Panc1 (cell line): ENCODE data around the gene DOCK1. TPM values are rescaled to one million over a fixed set of nuclear protein-coding genes. Genes with fewer than 3 reads are reported as not detected.

Experiments
- ATAC-seq: fragments of 200-7000 bp; cut with Tn5 transposase; 2 replicates; pipeline ENCODE4 v1.9.1; 2020; ENCODE audit warnings: mild to moderate bottlenecking, moderate library complexity
- BruUV-seq: library from RNA; stranded (reverse); fragments of 400-500 nt; replicated peaks from 2 replicates; lab custom pipeline; 2021; lab: Mats Ljungman, UMichigan
- CTCF ChIA-PET: fragments of 300-600 bp; sonication (Branson Sonifier 250); formaldehyde crosslinking; loops from one replicate; lab custom pipeline; 2022; ENCODE audit warnings: antibody characterized with exemption; lab: Charles Lee
- POLR2A ChIA-PET: fragments of 300-600 bp; sonication (Branson Sonifier 250); formaldehyde crosslinking; loops from one replicate; lab custom pipeline; 2022; ENCODE audit warnings: antibody characterized with exemption; lab: Charles Lee
- DNase-seq: peaks from one replicate; pipeline ENCODE4 v3.0.0-alpha.2; 2010; ENCODE audit warnings: low read depth, low spot score
- H3K27ac ChIP-seq: 2 replicates; pipeline ENCODE4 v1.5.1; 2011; ENCODE audit warnings: mild to moderate bottlenecking, low read length, inconsistent platforms
- H3K27me3 ChIP-seq: fragments of 200-500 bp; sonication (Bioruptor generic); 2 replicates; pipeline ENCODE4 v1.6.0; 2014; ENCODE audit warnings: low read length, inconsistent platforms; ENCODE audit not compliant: control insufficient read depth, insufficient read depth
- H3K36me3 ChIP-seq: fragments of 200-500 bp; sonication (Bioruptor generic); 2 replicates; pipeline ENCODE4 v1.5.1; 2014; ENCODE audit warnings: inconsistent platforms, mild to moderate bottlenecking, low read length, moderate library complexity; ENCODE audit not compliant: control insufficient read depth, insufficient read depth
- H3K4me1 ChIP-seq: 2 replicates; pipeline ENCODE4 v1.5.1; 2011; ENCODE audit warnings: inconsistent platforms, mild to moderate bottlenecking, low read length, moderate library complexity; ENCODE audit not compliant: control insufficient read depth, insufficient read depth
- H3K4me3 ChIP-seq, 2 experiments: 2 replicates each; pipeline ENCODE4 v1.5.1; 2011 to 2012; ENCODE audit warnings: low read depth in 2 of 2, low read length in 2 of 2, mild to moderate bottlenecking in 2 of 2, inconsistent platforms in 1 of 2, moderate library complexity in 1 of 2
- H3K9me3 ChIP-seq: fragments of 200-500 bp; sonication (Bioruptor generic); 2 replicates; pipeline ENCODE4 v1.5.1; 2014; ENCODE audit warnings: low read depth, mild to moderate bottlenecking, inconsistent platforms, low read length, moderate library complexity; ENCODE audit not compliant: control insufficient read depth, insufficient read depth
- CTCF ChIP-seq: fragments of 450-650 bp; IDR thresholded peaks from 2 replicates; pipeline ENCODE4 v1.5.1; 2017; ENCODE audit warnings: mild to moderate bottlenecking
- POLR2AphosphoS5 ChIP-seq: IDR thresholded peaks from 2 replicates; pipeline ENCODE4 v1.6.1; 2012; ENCODE audit warnings: mild to moderate bottlenecking, low read depth, low read length, moderate library complexity
- REST ChIP-seq, 2 experiments: IDR thresholded peaks; 2 replicates each; pipeline ENCODE4 v1.6.1; 2011 to 2012; ENCODE audit warnings: low read depth in 2 of 2, control low read depth in 1 of 2, low read length in 1 of 2, mild to moderate bottlenecking in 1 of 2, moderate library complexity in 1 of 2; ENCODE audit not compliant: insufficient read depth in 1 of 2
- SIN3A ChIP-seq: IDR thresholded peaks from 2 replicates; pipeline ENCODE4 v1.6.1; 2012; ENCODE audit warnings: low read depth, mild to moderate bottlenecking, low read length, moderate library complexity, borderline replicate concordance; ENCODE audit not compliant: insufficient read depth
- TCF7L2 ChIP-seq: IDR thresholded peaks from 2 replicates; pipeline ENCODE4 v1.6.1; 2011; ENCODE audit warnings: mild to moderate bottlenecking, low read depth, low read length, inconsistent platforms
- in situ Hi-C: cut with HindIII; loops from 2 replicates; pipeline ENCODE4 v1.10.0; 2016; ENCODE audit warnings: low sequenced_read_pairs, low pct_unique_long_range_greater_than_20kb
- intact Hi-C: fragments of 100-400 bp; cut with micrococcal nuclease; formaldehyde crosslinking; loops from one replicate; pipeline ENCODE4 v1.10.0; 2022; ENCODE audit not compliant: unreplicated experiment
- total RNA-seq: library from RNA; stranded (reverse); gene quantifications from one replicate; pipeline ENCODE4 v1.2.1, GENCODE V29; 2021; ENCODE audit not compliant: unreplicated experiment

Gene DOCK1
- total RNA-seq, 1 experiment from 2014 or later = 67.6 TPM

GRCh38 chr10:127283017-127283416 lies 377.8 kb downstream of the DOCK1 start:
- intact Hi-C loops = no loop called here

DNA sequence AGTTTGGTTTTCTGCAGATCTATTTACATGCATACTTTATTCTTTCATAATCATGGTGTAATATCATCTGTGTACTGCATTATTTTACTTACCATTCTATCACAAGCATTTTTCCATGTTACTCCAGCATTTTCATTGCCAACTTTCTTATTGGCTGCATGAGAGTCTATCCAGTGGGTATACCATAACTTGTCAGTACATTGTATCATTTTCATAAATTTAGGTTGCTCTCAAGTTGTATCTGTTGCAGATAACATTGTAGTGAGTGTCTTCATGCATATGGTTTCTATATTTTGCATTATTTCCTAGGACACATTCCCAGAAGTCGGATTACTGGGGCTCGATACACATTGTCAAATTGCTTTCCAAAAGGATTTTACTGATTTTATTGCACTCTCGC lies 378.3 kb downstream of the DOCK1 start:
- no peak for ATAC-seq
- H3K36me3 ChIP-seq = no peaks in the 10 kb centered on the region
- BruUV-seq = no TSS peak
- no peaks in the 10 kb centered on the region for H3K27me3 ChIP-seq
- CTCF ChIA-PET = no interaction called here
- H3K4me3 ChIP-seq = no peak overlapping the region
- H3K9me3 ChIP-seq = peaks cover 5% of the 10 kb centered on the region; the same call in 1 of the 2 replicates
- in situ Hi-C loops = no loop called here
- TF ChIP-seq REST (IDR thresholded peaks at IDR 0.05; ENCODE audit: insufficient read depth in 1 of 2, low read depth in 2 of 2, low read length in 1 of 2) (no peak), TCF7L2 (no peak), SIN3A (no peak)
- intact Hi-C loops = no loop called here
- H3K27ac ChIP-seq = no peak overlapping the region
- POLR2A ChIA-PET = no interaction called here
- no peaks in the 10 kb centered on the region for H3K4me1 ChIP-seq
- no peak for DNase-seq

More at GRCh38 chr10:127283017-127283416, 377.8 kb downstream of the DOCK1 start:
- TF ChIP-seq CTCF (no peak), REST (IDR thresholded peaks at IDR 0.05; ENCODE audit: insufficient read depth in 1 of 2, low read depth in 2 of 2, low read length in 1 of 2) (no peak), POLR2AphosphoS5 (no peak)
- no peak overlapping the region for H3K4me3 ChIP-seq
- BruUV-seq = no TSS peak
- in situ Hi-C loops = no loop called here
- H3K9me3 ChIP-seq = peaks cover 2% of the 10 kb centered on the region; the same call in 1 of the 2 replicates
- ChIA-PET POLR2A (no interaction called here), CTCF (no interaction called here)
- no peaks in the 10 kb centered on the region for H3K27me3 ChIP-seq
- no peaks in the 10 kb centered on the region for H3K36me3 ChIP-seq
- no peak overlapping the region for H3K27ac ChIP-seq
- H3K4me1 ChIP-seq = peaks cover 5% of the 10 kb centered on the region
- DNase-seq = no peak
- ATAC-seq = no peak
